Right cardiac atrium (tissue), 5 donors: ENCODE results near the gene RBM23. TPM values are rescaled to one million over a fixed set of nuclear protein-coding genes. Genes with fewer than 3 reads are reported as not detected.
A peak's percentile ranks its signal among the peaks of the same experiment; 100 is the strongest.

Experiments used
- ATAC-seq, 2 donors: fragments of 200-7000 bp; cut with Tn5 transposase; one replicate each; pipeline versions ENCODE4 v1.8.0 to v1.9.1; 2020; ENCODE audit warnings: moderate library complexity in 2 of 2, mild to moderate bottlenecking in 1 of 2
- DNase-seq, 3 donors: peaks; one replicate each; pipeline ENCODE4 v3.0.0-alpha.2; 2020
- H3K27ac ChIP-seq: one replicate; pipeline ENCODE4 v1.5.1; 2013; ENCODE audit warnings: mild to moderate bottlenecking, low read length, control low read depth, moderate library complexity
- H3K27me3 ChIP-seq: one replicate; pipeline ENCODE4 v1.6.1; 2013; ENCODE audit not compliant: control insufficient read depth, insufficient read depth
- H3K4me1 ChIP-seq: one replicate; pipeline ENCODE4 v1.6.1; 2013; ENCODE audit warnings: low read length; ENCODE audit not compliant: control insufficient read depth, insufficient read depth
- H3K4me3 ChIP-seq: one replicate; pipeline ENCODE4 v1.5.1; 2013; ENCODE audit warnings: low read length, control low read depth
- H3K9me3 ChIP-seq: one replicate; pipeline ENCODE4 v1.6.1; 2013; ENCODE audit warnings: low read length; ENCODE audit not compliant: control insufficient read depth
- WGBS: extraction: QIAGEN DNeasy Blood & Tissue Kit; methylation state at CpG from one replicate; pipeline ENCODE4 v1.1.7; 2013; 5-methylcytosine and 5-hydroxymethylcytosine counted together
- intact Hi-C, 4 donors: fragments of 100-400 bp; cut with DNase I; formaldehyde crosslinking; loops; one replicate each; pipeline versions ENCODE4 v1.11.0 to v1.14.0; 2022 to 2023
- polyA plus RNA-seq: library from polyadenylated mRNA; stranded (reverse); fragments of 200-250 nt; gene quantifications from one replicate; pipeline ENCODE4 v1.2.3, GENCODE V29; 2013
- total RNA-seq, 4 donors: library from RNA; stranded (reverse); fragmentation: NEBNext Ultra II Directional; extraction: Animal tissue kit (Norgen Biotek cat#: 25700); gene quantifications; one replicate each; pipeline ENCODE4 v1.2.1, GENCODE V29; 2021
- donor health status: healthy with polysubstance abuse.
- donor health status: DM: no; HTN: yes; CAD: no.
- donor health status: DM: no; HTN: no; CAD: no.
- donor health status: DM: no; HTN: yes; CAD: no; lungs with severe emphysema.
- donor health status: DM: yes; HTN: yes; CAD: no.

The RBM23 gene
- total and polyA plus RNA-seq, 5 donors, result 26.0 to 66.3 (median 59.4) TPM

GRCh38 chr14:22875003-22875747 lies 43.8 kb downstream of the RBM23 start:
- ATAC-seq (no peak), DNase-seq (no peak)
- no peak overlapping the region for H3K4me3 ChIP-seq
- intact Hi-C loops, result no loop called here
- no peaks in the 10 kb centered on the region for H3K27me3 ChIP-seq
- no peak overlapping the region for H3K27ac ChIP-seq
- peaks cover 5% of the 10 kb centered on the region for H3K4me1 ChIP-seq
- no peaks in the 10 kb centered on the region for H3K9me3 ChIP-seq
- WGBS, result 95% methylated on average over 15 of the region's 15 CpGs

GRCh38 chr14:22872833-22873520 lies 46.0 kb downstream of the RBM23 start:
- ATAC-seq (no peak), DNase-seq (no peak)
- no peaks in the 10 kb centered on the region for H3K27me3 ChIP-seq
- H3K4me3 ChIP-seq, result peak overlapping the region; percentile 72
- H3K4me1 ChIP-seq, result peaks cover 5% of the 10 kb centered on the region
- intact Hi-C loops, result no loop called here
- H3K27ac ChIP-seq, result peak overlapping the region; percentile 81
- H3K9me3 ChIP-seq, result no peaks in the 10 kb centered on the region
- WGBS, result 51% methylated on average over 10 of the region's 10 CpGs

GRCh38 chr14:22872033-22872832 lies 46.7 kb downstream of the RBM23 start:
- DNase-seq, result peak; percentile 75 to 91 (median 88)
- intact Hi-C loops, result no loop called here
- Histone ChIP-seq H3K4me3 (peak overlapping the region; percentile 72), H3K4me1 (peaks cover 5% of the 10 kb centered on the region), H3K9me3 (no peaks in the 10 kb centered on the region), H3K27ac (peak overlapping the region; percentile 81), H3K27me3 (no peaks in the 10 kb centered on the region)
- under 1% methylated on average over 45 of the region's 45 CpGs for WGBS
- ATAC-seq, result peak; percentile 58 to 64

- Histone ChIP-seq H3K27ac (peak within 1 kb of the TSS; percentile 81), H3K4me1 (peaks cover 5% of the 10 kb centered on the region), H3K27me3 (no peaks in the 10 kb centered on the region), H3K4me3 (peak within 1 kb of the TSS; percentile 72), H3K9me3 (no peaks in the 10 kb centered on the region)
- DNase-seq (peak; percentile 92 to 97 (median 97)), ATAC-seq (peak; percentile 97)
- under 1% methylated on average over 50 of the region's 50 CpGs for WGBS
- intact Hi-C loops, result no loop called here
Observed at GRCh38 chr14:22871224-22872032, 47.5 kb downstream of the RBM23 start, which contains the start of gene LRP10. Gene LRP10, plus strand, starts transcription at chr14:22871740. Its CDS starts 564 bp downstream, at chr14:22872304.

GRCh38 chr14:22870811-22871223 lies 48.1 kb downstream of the RBM23 start:
- peak overlapping the region; percentile 81 for H3K27ac ChIP-seq

GRCh38 chr14:22866874-22867273 lies 52.1 kb downstream of the RBM23 start:
- Histone ChIP-seq H3K4me1 (peaks cover 2% of the 10 kb centered on the region), H3K27ac (no peak overlapping the region), H3K4me3 (no peak overlapping the region), H3K9me3 (no peaks in the 10 kb centered on the region), H3K27me3 (no peaks in the 10 kb centered on the region)
- 98% methylated on average over 5 of the region's 5 CpGs for WGBS
- intact Hi-C loops, result no loop called here
- DNase-seq (no peak), ATAC-seq (no peak)

More at GRCh38 chr14:22870811-22871223, 48.1 kb downstream of the RBM23 start:
- no peak for DNase-seq
- Histone ChIP-seq H3K9me3 (no peaks in the 10 kb centered on the region), H3K4me1 (peaks cover 5% of the 10 kb centered on the region), H3K27me3 (no peaks in the 10 kb centered on the region), H3K4me3 (peak overlapping the region; percentile 72)
- intact Hi-C loops, result no loop called here
- WGBS, result 4% methylated on average over 1 of the region's 1 CpG
- ATAC-seq, result peak; percentile 4 to 6

GRCh38 chr14:22865424-22866405 lies 53.2 kb downstream of the RBM23 start:
- intact Hi-C loops, result no loop called here
- no peak for ATAC-seq
- no peak for DNase-seq
- Histone ChIP-seq H3K4me3 (no peak overlapping the region), H3K27me3 (no peaks in the 10 kb centered on the region), H3K9me3 (no peaks in the 10 kb centered on the region), H3K27ac (no peak overlapping the region), H3K4me1 (peaks cover 2% of the 10 kb centered on the region)
- WGBS, result 46% methylated on average over 6 of the region's 6 CpGs

GRCh38 chr14:22864979-22865378 lies 54.0 kb downstream of the RBM23 start:
- H3K9me3 ChIP-seq, result no peaks in the 10 kb centered on the region
- H3K27ac ChIP-seq, result no peak overlapping the region
- H3K4me1 ChIP-seq, result no peaks in the 10 kb centered on the region
- H3K27me3 ChIP-seq, result no peaks in the 10 kb centered on the region
- intact Hi-C loops, result no loop called here
- 81% methylated on average over 4 of the region's 4 CpGs for WGBS
- ATAC-seq (no peak), DNase-seq (no peak)
- no peak overlapping the region for H3K4me3 ChIP-seq

- no peaks in the 10 kb centered on the region for H3K4me1 ChIP-seq
- no peaks in the 10 kb centered on the region for H3K9me3 ChIP-seq
- H3K27ac ChIP-seq, result no peak overlapping the region
- intact Hi-C loops, result no loop called here
- DNase-seq, result no peak
- no peaks in the 10 kb centered on the region for H3K27me3 ChIP-seq
- H3K4me3 ChIP-seq, result no peak overlapping the region
- ATAC-seq, result no peak
Observed at GRCh38 chr14:22861651-22862050, 57.3 kb downstream of the RBM23 start.
